ENCODE results near the gene NMBR.

NMBR gene

GRCh38 chr6:142167071-142167470, 20.1 kb upstream of the NMBR start:
- TF ChIP-seq POU6F1 (CRISPR knock-in tag; IDR thresholded peaks at IDR 0.05; ENCODE audit: borderline replicate concordance, low read depth) (no peak), ARNTL (CRISPR knock-in tag; IDR thresholded peaks at IDR 0.05; ENCODE audit: borderline replicate concordance, low read depth) (no peak)

GRCh38 chr6:142165227-142165626, 18.3 kb upstream of the NMBR start:
- no peak for ATAC-seq
- TF ChIP-seq ZFP30 (CRISPR knock-in tag; IDR thresholded peaks at IDR 0.05) (no peak), RARB (CRISPR knock-in tag; IDR thresholded peaks at IDR 0.05) (no peak), GLIS3 (CRISPR knock-in tag; IDR thresholded peaks at IDR 0.05) (no peak), ZFP3 (CRISPR knock-in tag; IDR thresholded peaks at IDR 0.05) (no peak), ZNF8 (CRISPR knock-in tag; IDR thresholded peaks at IDR 0.05) (no peak), ZNF70 (CRISPR knock-in tag; IDR thresholded peaks at IDR 0.05) (no peak), TCF4 (CRISPR knock-in tag; IDR thresholded peaks at IDR 0.05; ENCODE audit: borderline replicate concordance) (no peak), ZC3H10 (CRISPR knock-in tag; IDR thresholded peaks at IDR 0.05) (no peak), OSR1 (CRISPR knock-in tag; IDR thresholded peaks at IDR 0.05) (no peak), SNAI2 (CRISPR knock-in tag; IDR thresholded peaks at IDR 0.05) (no peak), TOX (CRISPR knock-in tag; IDR thresholded peaks at IDR 0.05; ENCODE audit: borderline replicate concordance) (no peak), CSDC2 (CRISPR knock-in tag; IDR thresholded peaks at IDR 0.05) (no peak), CREB5 (CRISPR knock-in tag; IDR thresholded peaks at IDR 0.05; ENCODE audit: low read depth) (no peak), ARNTL (CRISPR knock-in tag; IDR thresholded peaks at IDR 0.05; ENCODE audit: borderline replicate concordance, low read depth) (no peak), PPARA (CRISPR knock-in tag; IDR thresholded peaks at IDR 0.05; ENCODE audit: borderline replicate concordance) (no peak), TSHZ2 (CRISPR knock-in tag; IDR thresholded peaks at IDR 0.05) (no peak), CSRNP3 (CRISPR knock-in tag; IDR thresholded peaks at IDR 0.05) (no peak), ZNF565 (CRISPR knock-in tag; conservative IDR thresholded peaks at IDR 0.05; ENCODE audit: low read depth) (no peak)

More at GRCh38 chr6:142167071-142167470, 20.1 kb upstream of the NMBR start:
- ATAC-seq = no peak

GRCh38 chr6:142162780-142163179, 15.9 kb upstream of the NMBR start:
- TF ChIP-seq ZNF8 (CRISPR knock-in tag; IDR thresholded peaks at IDR 0.05) = no peak
- TF ChIP-seq OSR1 (CRISPR knock-in tag; IDR thresholded peaks at IDR 0.05) = no peak
- no peak for TF ChIP-seq ISL1 (CRISPR knock-in tag; IDR thresholded peaks at IDR 0.05)
- TF ChIP-seq PPARA (CRISPR knock-in tag; IDR thresholded peaks at IDR 0.05; ENCODE audit: borderline replicate concordance) = no peak
- TF ChIP-seq ZFP3 (CRISPR knock-in tag; IDR thresholded peaks at IDR 0.05) = no peak
- TF ChIP-seq CSRNP3 (CRISPR knock-in tag; IDR thresholded peaks at IDR 0.05) = no peak
- no peak for TF ChIP-seq GLIS3 (CRISPR knock-in tag; IDR thresholded peaks at IDR 0.05)
- TF ChIP-seq TOX (CRISPR knock-in tag; IDR thresholded peaks at IDR 0.05; ENCODE audit: borderline replicate concordance) = no peak
- TF ChIP-seq POU6F1 (CRISPR knock-in tag; IDR thresholded peaks at IDR 0.05; ENCODE audit: borderline replicate concordance, low read depth) = no peak
- no peak for TF ChIP-seq ESRRG (CRISPR knock-in tag; IDR thresholded peaks at IDR 0.05)
- TF ChIP-seq RARB (CRISPR knock-in tag; IDR thresholded peaks at IDR 0.05) = no peak
- TF ChIP-seq CSDC2 (CRISPR knock-in tag; IDR thresholded peaks at IDR 0.05) = no peak
- TF ChIP-seq ZC3H10 (CRISPR knock-in tag; IDR thresholded peaks at IDR 0.05) = no peak

GRCh38 chr6:142156758-142157068, 9.8 kb upstream of the NMBR start:
- ATAC-seq = peak; percentile 19; the same call in 2 of the 3 replicates

More at GRCh38 chr6:142162780-142163179, 15.9 kb upstream of the NMBR start:
- no peak for ATAC-seq
